ENCODE measurements around the gene PSMD9. TPM values are rescaled to one million over a fixed set of nuclear protein-coding genes. Genes with fewer than 3 reads are reported as not detected.

The PSMD9 gene
- total RNA-seq, 1 donor from 2014 or later, result 46.2 TPM

DNA sequence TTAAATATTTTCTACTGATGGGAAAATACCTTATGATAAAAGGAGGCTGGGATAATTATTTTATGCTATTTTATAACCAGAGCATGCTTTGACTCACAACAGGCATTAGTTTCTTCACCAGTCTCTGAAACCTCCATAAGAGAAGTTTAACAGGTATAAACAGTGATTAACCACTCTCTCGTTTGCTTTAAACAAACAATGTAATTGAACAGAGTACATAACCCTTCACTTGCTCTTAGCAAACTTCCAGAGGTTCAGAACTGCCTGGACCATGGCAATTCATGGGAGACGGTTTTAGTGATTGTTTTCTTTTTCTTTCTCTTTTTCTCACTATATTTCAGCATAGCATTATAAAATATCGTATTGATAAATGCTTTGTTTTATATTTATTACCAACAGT, 65.1 kb downstream of the PSMD9 start:
- Histone ChIP-seq H3K4me3 (no peak overlapping the region), H3K36me3 (no peaks in the 10 kb centered on the region), H3K9me3 (no peaks in the 10 kb centered on the region), H3K4me1 (no peaks in the 10 kb centered on the region), H3K27me3 (no peaks in the 10 kb centered on the region), H3K27ac (no peak overlapping the region)
- no peak for TF ChIP-seq POLR2A (IDR thresholded peaks at IDR 0.05)
- TF ChIP-seq, protein P1, sequence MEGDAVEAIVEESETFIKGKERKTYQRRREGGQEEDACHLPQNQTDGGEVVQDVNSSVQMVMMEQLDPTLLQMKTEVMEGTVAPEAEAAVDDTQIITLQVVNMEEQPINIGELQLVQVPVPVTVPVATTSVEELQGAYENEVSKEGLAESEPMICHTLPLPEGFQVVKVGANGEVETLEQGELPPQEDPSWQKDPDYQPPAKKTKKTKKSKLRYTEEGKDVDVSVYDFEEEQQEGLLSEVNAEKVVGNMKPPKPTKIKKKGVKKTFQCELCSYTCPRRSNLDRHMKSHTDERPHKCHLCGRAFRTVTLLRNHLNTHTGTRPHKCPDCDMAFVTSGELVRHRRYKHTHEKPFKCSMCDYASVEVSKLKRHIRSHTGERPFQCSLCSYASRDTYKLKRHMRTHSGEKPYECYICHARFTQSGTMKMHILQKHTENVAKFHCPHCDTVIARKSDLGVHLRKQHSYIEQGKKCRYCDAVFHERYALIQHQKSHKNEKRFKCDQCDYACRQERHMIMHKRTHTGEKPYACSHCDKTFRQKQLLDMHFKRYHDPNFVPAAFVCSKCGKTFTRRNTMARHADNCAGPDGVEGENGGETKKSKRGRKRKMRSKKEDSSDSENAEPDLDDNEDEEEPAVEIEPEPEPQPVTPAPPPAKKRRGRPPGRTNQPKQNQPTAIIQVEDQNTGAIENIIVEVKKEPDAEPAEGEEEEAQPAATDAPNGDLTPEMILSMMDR (IDR thresholded peaks at IDR 0.05), result no peak
- intact Hi-C loops (cut with DNase I), result no loop called here
- DNase-seq (ENCODE audit: extremely low spot score in 2 of 2), result no peak

DNA sequence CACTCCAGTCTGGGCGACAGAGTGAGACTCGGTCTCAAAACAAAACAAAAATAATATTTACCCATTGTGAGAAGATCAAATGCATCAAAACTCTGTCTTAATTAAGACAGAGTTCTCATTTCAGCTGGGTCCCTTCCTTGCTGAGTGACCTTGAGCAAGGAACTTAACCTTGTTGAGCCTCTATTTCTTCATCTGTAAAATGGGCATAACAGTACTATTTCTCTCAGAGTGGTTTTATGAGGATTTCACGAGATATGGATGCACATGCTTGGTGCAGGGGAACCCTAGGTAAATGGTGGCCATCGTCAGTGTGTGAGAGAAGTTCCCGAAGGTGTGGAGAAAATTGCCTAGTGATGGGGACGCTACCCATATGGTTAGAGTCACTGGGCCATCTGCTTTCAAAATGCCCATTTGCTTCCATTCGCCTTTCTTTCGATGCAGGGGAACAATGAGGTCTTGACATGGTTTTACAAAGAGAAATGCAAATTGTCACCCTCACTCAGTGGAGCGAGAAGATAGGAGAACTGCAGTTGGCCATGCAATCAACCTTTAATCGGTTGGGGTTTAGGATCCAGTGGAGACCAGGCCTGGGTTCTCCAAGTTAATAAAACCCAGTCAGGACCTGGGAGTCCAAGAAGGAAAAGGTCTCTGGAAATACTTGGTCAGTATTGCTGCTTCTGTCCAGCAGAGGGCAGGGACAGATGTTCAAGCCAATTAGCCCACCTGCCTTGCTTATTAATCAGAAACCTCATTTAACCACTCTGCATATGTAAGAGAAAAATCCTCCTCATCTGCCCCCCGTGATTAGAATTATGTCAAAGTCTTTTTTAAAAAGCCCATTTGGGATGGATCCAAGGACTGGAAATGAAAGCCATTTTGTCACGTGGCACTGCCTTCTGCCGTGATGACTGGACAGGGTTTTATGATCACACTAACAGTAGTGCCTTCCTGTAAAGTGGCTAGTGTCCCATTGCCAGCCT, 67.0 kb downstream of the PSMD9 start:
- no peaks in the 10 kb centered on the region for H3K36me3 ChIP-seq
- no peaks in the 10 kb centered on the region for H3K4me1 ChIP-seq
- no peak overlapping the region for H3K27ac ChIP-seq
- no peaks in the 10 kb centered on the region for H3K27me3 ChIP-seq
- no peak for TF ChIP-seq POLR2AphosphoS5 (IDR thresholded peaks at IDR 0.05; ENCODE audit: insufficient read depth in 1 of 2, low read depth in 1 of 2)
- no peak for TF ChIP-seq POLR2A (IDR thresholded peaks at IDR 0.05)
- TF ChIP-seq, protein P1 (IDR thresholded peaks at IDR 0.05), result no peak
- DNase-seq (ENCODE audit: extremely low spot score in 2 of 2), result no peak
- intact Hi-C loops (cut with DNase I), result no loop called here
- no peaks in the 10 kb centered on the region for H3K9me3 ChIP-seq
- no peak overlapping the region for H3K4me3 ChIP-seq

DNA sequence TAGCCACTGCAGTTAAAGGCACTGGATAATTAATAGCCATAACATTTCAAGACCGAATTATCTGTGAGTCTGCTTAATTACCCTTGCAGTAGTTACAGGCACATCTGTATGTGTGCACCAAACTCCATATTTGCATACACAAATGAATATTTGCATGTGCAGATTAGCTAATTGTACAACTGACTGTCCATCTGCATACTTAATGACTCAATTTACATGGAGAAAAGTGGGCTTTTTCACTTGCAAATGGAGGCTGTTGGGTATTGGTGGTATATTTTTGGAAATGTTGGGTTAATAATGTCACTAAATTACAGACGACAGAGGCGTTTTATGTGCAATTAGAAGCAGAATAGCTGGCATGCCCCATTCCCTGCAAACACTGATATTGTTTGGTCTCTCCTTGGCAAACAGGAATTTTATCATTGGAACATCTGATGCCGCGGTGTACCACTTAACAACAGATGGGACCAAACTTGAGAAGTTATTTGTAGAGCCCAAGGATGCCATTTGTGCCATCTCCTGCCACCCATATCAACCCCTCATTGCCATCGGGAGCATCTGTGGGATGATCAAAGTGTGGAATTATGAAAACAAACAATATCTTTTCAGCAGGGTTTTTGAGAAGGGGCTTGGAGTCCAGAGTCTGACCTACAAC, 69.4 kb downstream of the PSMD9 start:
- H3K36me3 ChIP-seq, result no peaks in the 10 kb centered on the region

DNA sequence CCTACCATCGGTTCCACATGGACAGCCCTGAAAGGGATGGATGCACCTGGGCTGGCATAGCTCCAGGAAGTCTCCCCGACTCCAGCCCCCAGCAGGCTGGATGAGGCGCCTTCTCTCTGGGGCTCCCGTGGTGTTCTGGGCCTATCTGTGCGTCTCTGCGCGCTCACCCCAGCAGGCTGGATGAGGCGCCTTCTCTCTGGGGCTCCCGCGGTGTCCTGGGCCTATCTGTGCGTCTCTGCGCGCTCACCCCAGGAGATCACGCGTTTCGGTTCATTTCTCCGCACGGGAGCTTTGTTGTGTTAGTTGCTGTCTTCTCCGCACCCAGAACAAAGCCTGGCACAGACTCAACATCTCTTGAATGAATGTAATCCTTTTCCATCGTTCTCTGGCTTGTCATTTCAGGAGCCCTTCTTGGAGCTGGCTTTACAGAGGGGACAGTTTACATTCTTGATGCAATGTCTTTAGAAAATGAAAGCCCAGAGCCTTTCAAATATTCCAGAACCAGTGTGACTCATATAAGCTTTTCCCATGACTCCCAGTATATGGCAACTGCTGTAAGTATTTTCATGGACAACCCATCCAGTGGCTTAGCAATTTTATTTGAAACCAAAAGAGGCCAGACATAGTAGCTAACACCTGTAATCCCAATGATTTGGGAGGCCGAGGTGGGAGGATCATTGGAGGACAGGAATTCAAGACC, 70.1 kb downstream of the PSMD9 start:
- intact Hi-C loops (cut with DNase I), result no loop called here
- Histone ChIP-seq H3K4me3 (no peak overlapping the region), H3K27me3 (no peaks in the 10 kb centered on the region), H3K9me3 (no peaks in the 10 kb centered on the region), H3K27ac (no peak overlapping the region), H3K4me1 (no peaks in the 10 kb centered on the region), H3K36me3 (no peaks in the 10 kb centered on the region)
- no peak for DNase-seq (ENCODE audit: extremely low spot score in 2 of 2)
- TF ChIP-seq POLR2A (IDR thresholded peaks at IDR 0.05), result no peak
- no peak for TF ChIP-seq POLR2AphosphoS5 (IDR thresholded peaks at IDR 0.05; ENCODE audit: insufficient read depth in 1 of 2, low read depth in 1 of 2)

More for the DNA sequence above, 69.4 kb downstream of the PSMD9 start:
- intact Hi-C loops (cut with DNase I), result no loop called here
- TF ChIP-seq POLR2AphosphoS5 (IDR thresholded peaks at IDR 0.05; ENCODE audit: insufficient read depth in 1 of 2, low read depth in 1 of 2) (no peak), POLR2A (IDR thresholded peaks at IDR 0.05) (no peak)
- Histone ChIP-seq H3K27me3 (no peaks in the 10 kb centered on the region), H3K4me3 (no peak overlapping the region), H3K9me3 (no peaks in the 10 kb centered on the region), H3K4me1 (no peaks in the 10 kb centered on the region), H3K27ac (no peak overlapping the region)
- no peak for DNase-seq (ENCODE audit: extremely low spot score in 2 of 2)

DNA sequence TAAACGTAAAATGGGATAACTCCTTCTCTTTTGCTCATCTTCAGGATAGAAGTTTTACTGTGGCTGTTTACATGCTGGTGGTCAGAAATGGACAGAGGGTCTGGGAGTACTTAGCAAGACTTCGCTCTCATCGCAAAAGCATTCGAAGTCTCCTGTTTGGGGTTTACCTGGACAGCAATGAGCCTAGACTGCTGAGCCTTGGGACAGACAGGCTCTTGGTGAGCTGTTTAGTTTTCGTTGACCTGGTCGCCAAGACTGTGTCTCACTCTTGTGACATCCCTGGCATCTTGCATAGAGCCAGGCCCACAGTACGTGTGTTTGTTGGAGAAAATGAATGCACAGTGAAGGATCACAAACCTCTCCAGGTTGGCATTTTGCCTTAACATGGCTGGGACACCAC, 72.0 kb downstream of the PSMD9 start:
- Histone ChIP-seq H3K36me3 (no peaks in the 10 kb centered on the region), H3K27ac (no peak overlapping the region), H3K9me3 (no peaks in the 10 kb centered on the region), H3K4me3 (no peak overlapping the region), H3K4me1 (peaks cover 6% of the 10 kb centered on the region), H3K27me3 (no peaks in the 10 kb centered on the region)
- no peak for DNase-seq (ENCODE audit: extremely low spot score in 2 of 2)
- TF ChIP-seq POLR2AphosphoS5 (IDR thresholded peaks at IDR 0.05; ENCODE audit: insufficient read depth in 1 of 2, low read depth in 1 of 2) (no peak), POLR2A (IDR thresholded peaks at IDR 0.05) (no peak)
- TF ChIP-seq, protein P1 (IDR thresholded peaks at IDR 0.05), result no peak
- intact Hi-C loops (cut with DNase I), result no loop called here

All from vagina (tissue), 2 donors.